ENCODE measurements around the gene PLD6.

- no peak for TF ChIP-seq CREB1 (IDR thresholded peaks at IDR 0.05; ENCODE audit: low read depth)
- TF ChIP-seq CTCF (IDR thresholded peaks at IDR 0.05 in 2 of 3, conservative IDR thresholded peaks at IDR 0.05 in 1 of 3; ENCODE audit: control insufficient read depth in 2 of 3, extremely low read depth in 1 of 3, insufficient read depth in 1 of 3, low read depth in 3 of 3, low read length in 3 of 3) = no peak
- TF ChIP-seq EZH2 (IDR thresholded peaks at IDR 0.05; ENCODE audit: borderline replicate concordance, control insufficient read depth, low read depth, low read length) = no peak
- no peak for TF ChIP-seq ZSCAN29 (IDR thresholded peaks at IDR 0.05)
- TF ChIP-seq TAF1 (IDR thresholded peaks at IDR 0.05; ENCODE audit: borderline replicate concordance, low read depth, low read length) = no peak
- TF ChIP-seq RFX5 (IDR thresholded peaks at IDR 0.05; ENCODE audit: low read depth, low read length) = no peak
- TF ChIP-seq ASH2L (IDR thresholded peaks at IDR 0.05; ENCODE audit: borderline replicate concordance, low read depth) = no peak
- no peak for TF ChIP-seq TCF3 (IDR thresholded peaks at IDR 0.05; ENCODE audit: borderline replicate concordance, insufficient read depth, low read depth, low read length)
- no peak for TF ChIP-seq POLR2AphosphoS5 (IDR thresholded peaks at IDR 0.05; ENCODE audit: low read length)
- no peak for TF ChIP-seq MXI1 (IDR thresholded peaks at IDR 0.05; ENCODE audit: low read depth, low read length)
- no peak for TF ChIP-seq BRCA1 (IDR thresholded peaks at IDR 0.05; ENCODE audit: low read depth, low read length)
- no peak for TF ChIP-seq FOXK2 (IDR thresholded peaks at IDR 0.05)
Observed at GRCh38 chr17:17156107-17156506, 50.0 kb downstream of the PLD6 start.

Data from GM12878 (cell line).